ENCODE measurements around the gene PF4V1. TPM values are rescaled to one million over a fixed set of nuclear protein-coding genes. Genes with fewer than 3 reads are reported as not detected.

PF4V1 gene
- total RNA-seq, 6 experiments from 2014 or later = not detected

GRCh38 chr4:73859614-73860088 lies 6.6 kb downstream of the PF4V1 start:
- no peak for TF ChIP-seq CTCF (IDR thresholded peaks at IDR 0.05)
- H3K27ac Mint-ChIP-seq = peak overlapping the region; percentile 9; the same call in 1 of the 2 replicates

GRCh38 chr4:73860181-73860580 lies 7.1 kb downstream of the PF4V1 start:
- Mint-ChIP-seq H3K27ac (no peak overlapping the region), H3K27me3 (ENCODE audit: insufficient read depth) (no peaks in the 10 kb centered on the region; the same call in 1 of the 2 replicates), H3K4me1 (ENCODE audit: low read depth) (peaks cover 44% of the 10 kb centered on the region), H3K4me3 (no peak overlapping the region), H3K36me3 (ENCODE audit: low read depth) (no peaks in the 10 kb centered on the region), H3K9me3 (peaks cover 5% of the 10 kb centered on the region; the same call in 1 of the 2 replicates)
- no peak for DNase-seq
- no peak for TF ChIP-seq CTCF (IDR thresholded peaks at IDR 0.05)

More at GRCh38 chr4:73859614-73860088, 6.6 kb downstream of the PF4V1 start:
- Mint-ChIP-seq H3K4me1 (ENCODE audit: low read depth) (peaks cover 44% of the 10 kb centered on the region), H3K36me3 (ENCODE audit: low read depth) (no peaks in the 10 kb centered on the region), H3K27me3 (ENCODE audit: insufficient read depth) (no peaks in the 10 kb centered on the region; the same call in 1 of the 2 replicates), H3K9me3 (peaks cover 5% of the 10 kb centered on the region; the same call in 1 of the 2 replicates), H3K4me3 (no peak overlapping the region)
- DNase-seq = peak; percentile 54

- no peak for TF ChIP-seq CTCF (IDR thresholded peaks at IDR 0.05)
- Mint-ChIP-seq H3K27ac (no peak overlapping the region), H3K36me3 (ENCODE audit: low read depth) (no peaks in the 10 kb centered on the region), H3K9me3 (peaks cover 5% of the 10 kb centered on the region; the same call in 1 of the 2 replicates), H3K4me3 (no peak overlapping the region), H3K4me1 (ENCODE audit: low read depth) (peaks cover 38% of the 10 kb centered on the region), H3K27me3 (ENCODE audit: insufficient read depth) (no peaks in the 10 kb centered on the region)
- DNase-seq = no peak
Observed at GRCh38 chr4:73860917-73861316, 7.8 kb downstream of the PF4V1 start.

- TF ChIP-seq CTCF (IDR thresholded peaks at IDR 0.05) = no peak
- Mint-ChIP-seq H3K27ac (no peak overlapping the region), H3K27me3 (ENCODE audit: insufficient read depth) (no peaks in the 10 kb centered on the region), H3K9me3 (no peaks in the 10 kb centered on the region; the same call in 1 of the 2 replicates), H3K4me3 (no peak overlapping the region), H3K4me1 (ENCODE audit: low read depth) (peaks cover 29% of the 10 kb centered on the region), H3K36me3 (ENCODE audit: low read depth) (no peaks in the 10 kb centered on the region)
- no peak for DNase-seq
Observed at GRCh38 chr4:73862322-73862721, 9.2 kb downstream of the PF4V1 start.

- H3K36me3 Mint-ChIP-seq (ENCODE audit: low read depth) = no peaks in the 10 kb centered on the region
- peak; percentile 65 for TF ChIP-seq CTCF (IDR thresholded peaks at IDR 0.05)
- no peak overlapping the region for H3K4me3 Mint-ChIP-seq
- no peaks in the 10 kb centered on the region for H3K9me3 Mint-ChIP-seq
- no peak for DNase-seq
- H3K4me1 Mint-ChIP-seq (ENCODE audit: low read depth) = peaks cover 35% of the 10 kb centered on the region
- H3K27me3 Mint-ChIP-seq (ENCODE audit: insufficient read depth) = peaks cover 2% of the 10 kb centered on the region; the same call in 1 of the 2 replicates
- H3K27ac Mint-ChIP-seq = no peak overlapping the region
Observed at GRCh38 chr4:73864365-73864764, 11.3 kb downstream of the PF4V1 start.
